DND-41 (cell line): Measurements from ENCODE around the gene ITGB5.

Experiments used
- EZH2 ChIP-seq: IDR thresholded peaks from 3 replicates; pipeline ENCODE4 v1.6.1; 2012; ENCODE audit warnings: borderline replicate concordance, low read depth, mild to moderate bottlenecking, moderate library complexity, low read length, inconsistent platforms; ENCODE audit not compliant: severe bottlenecking
- TF ChIP-seq, protein P1 (sequence below): IDR thresholded peaks from 2 replicates; pipeline ENCODE4 v1.5.1; 2012; ENCODE audit warnings: borderline replicate concordance, low read length, moderate library complexity, mild to moderate bottlenecking; ENCODE audit not compliant: poor library complexity, severe bottlenecking; ENCODE audit errors: extremely low read depth

DNA sequence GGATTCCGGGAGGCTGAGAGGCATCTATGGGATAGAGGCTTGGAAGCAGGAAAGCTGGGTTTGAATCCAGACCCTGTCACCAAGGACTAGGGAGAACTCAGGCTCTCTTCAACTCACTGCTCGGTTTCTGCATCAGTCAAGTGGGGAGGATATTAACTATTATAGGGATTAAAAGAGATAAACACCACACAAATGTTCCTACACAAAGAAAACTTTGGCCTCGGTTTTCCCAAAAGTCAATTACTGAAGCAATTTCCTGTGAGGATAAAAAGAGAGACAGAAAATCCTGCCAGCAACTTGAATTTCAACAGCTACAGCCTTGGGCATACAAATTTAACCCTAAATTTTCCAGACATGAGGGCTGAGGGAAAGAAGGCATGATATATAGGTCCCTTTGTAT, 36.0 kb downstream of the ITGB5 start:
- no peak for TF ChIP-seq EZH2
- TF ChIP-seq, protein P1, sequence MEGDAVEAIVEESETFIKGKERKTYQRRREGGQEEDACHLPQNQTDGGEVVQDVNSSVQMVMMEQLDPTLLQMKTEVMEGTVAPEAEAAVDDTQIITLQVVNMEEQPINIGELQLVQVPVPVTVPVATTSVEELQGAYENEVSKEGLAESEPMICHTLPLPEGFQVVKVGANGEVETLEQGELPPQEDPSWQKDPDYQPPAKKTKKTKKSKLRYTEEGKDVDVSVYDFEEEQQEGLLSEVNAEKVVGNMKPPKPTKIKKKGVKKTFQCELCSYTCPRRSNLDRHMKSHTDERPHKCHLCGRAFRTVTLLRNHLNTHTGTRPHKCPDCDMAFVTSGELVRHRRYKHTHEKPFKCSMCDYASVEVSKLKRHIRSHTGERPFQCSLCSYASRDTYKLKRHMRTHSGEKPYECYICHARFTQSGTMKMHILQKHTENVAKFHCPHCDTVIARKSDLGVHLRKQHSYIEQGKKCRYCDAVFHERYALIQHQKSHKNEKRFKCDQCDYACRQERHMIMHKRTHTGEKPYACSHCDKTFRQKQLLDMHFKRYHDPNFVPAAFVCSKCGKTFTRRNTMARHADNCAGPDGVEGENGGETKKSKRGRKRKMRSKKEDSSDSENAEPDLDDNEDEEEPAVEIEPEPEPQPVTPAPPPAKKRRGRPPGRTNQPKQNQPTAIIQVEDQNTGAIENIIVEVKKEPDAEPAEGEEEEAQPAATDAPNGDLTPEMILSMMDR, result no peak
